GM21723 (cell line): ENCODE data around the gene RABGAP1L.
"Not testable (repeated sequence)": the region's sequence is repeated elsewhere in the genome, so short reads cannot be mapped to it uniquely, and the experiment has no call there.

Experiments
- ATAC-seq: cut with Tn5 transposase; IDR thresholded peaks from one replicate; pipeline ENCODE4 v1.9.1; 2021; ENCODE audit warnings: mild to moderate bottlenecking, moderate library complexity; ENCODE audit not compliant: unreplicated experiment

Gene RABGAP1L

GRCh38 chr1:174153085-174153824 lies 6.1 kb upstream of the RABGAP1L start:
- no peak for ATAC-seq

DNA sequence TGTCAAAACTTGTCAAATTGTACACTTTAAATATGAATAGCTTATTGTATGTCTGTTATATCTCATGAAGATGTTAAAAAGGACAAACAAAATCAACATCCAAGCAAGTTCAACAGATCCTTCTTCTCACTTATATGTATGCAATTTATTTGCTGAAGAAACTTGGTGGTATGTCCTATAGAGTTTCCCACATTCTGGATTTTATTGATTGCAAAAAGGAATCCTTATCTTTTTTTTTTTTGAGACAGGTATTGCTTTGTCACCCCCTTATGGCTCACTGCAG lies 5.6 kb upstream of the RABGAP1L start:
- no peak for ATAC-seq

GRCh38 chr1:174156437-174156836 lies 2.9 kb upstream of the RABGAP1L start:
- no peak for ATAC-seq

- peak; percentile 51 for ATAC-seq
Observed at GRCh38 chr1:174157157-174157806, 2.0 kb upstream of the RABGAP1L start.

- no peak for ATAC-seq
Observed at GRCh38 chr1:174158767-174159251, 511 bp upstream of the RABGAP1L start.

- peak; percentile 5 for ATAC-seq
Observed at GRCh38 chr1:174160109-174160473, 771 bp downstream of the RABGAP1L start.

DNA sequence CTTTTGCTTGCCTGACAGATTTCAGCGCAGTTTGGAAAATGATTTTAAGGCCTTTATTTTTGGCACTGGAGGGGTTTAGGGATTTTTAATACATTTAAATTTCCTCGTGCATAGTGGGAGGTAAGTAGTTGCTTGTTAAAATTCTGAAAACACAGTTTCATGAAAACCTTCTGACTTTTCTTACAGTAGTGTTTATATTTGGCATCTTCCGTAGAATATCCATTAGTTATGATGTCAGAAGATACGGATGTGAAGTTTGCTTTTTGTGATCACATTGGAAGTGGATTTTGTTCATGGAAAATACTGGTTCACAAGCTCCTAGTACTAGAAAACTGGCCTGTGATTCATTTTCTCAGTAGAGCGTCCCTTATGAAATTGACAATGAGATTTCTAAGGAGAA lies 1.3 kb downstream of the RABGAP1L start:
- ATAC-seq = no peak

DNA sequence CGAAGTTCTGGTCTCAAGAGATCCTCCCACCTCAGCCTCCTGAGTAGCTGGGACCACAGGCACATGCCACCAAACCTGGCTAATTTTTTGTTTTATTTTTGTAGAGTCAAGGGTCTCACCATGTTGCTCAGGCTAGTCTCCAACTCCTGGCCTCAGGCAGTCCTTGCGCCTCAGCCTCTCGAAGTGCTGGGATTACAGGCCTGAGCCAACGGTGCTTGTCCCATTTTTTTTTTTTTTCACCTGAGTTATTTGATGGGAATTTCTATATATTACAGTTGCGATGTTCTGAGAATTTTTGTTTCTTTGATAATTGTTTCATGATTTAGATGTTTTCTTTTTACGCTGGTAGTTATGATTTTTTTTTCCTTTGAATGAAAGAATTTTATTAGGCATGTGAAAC lies 2.5 kb downstream of the RABGAP1L start:
- no peak for ATAC-seq

- ATAC-seq = no peak
Observed at GRCh38 chr1:174164826-174165225, 5.5 kb downstream of the RABGAP1L start.

GRCh38 chr1:174165471-174166137 lies 6.3 kb downstream of the RABGAP1L start:
- ATAC-seq = no peak

GRCh38 chr1:174166530-174167264 lies 7.4 kb downstream of the RABGAP1L start:
- ATAC-seq = no peak

GRCh38 chr1:174167265-174167803 lies 8.0 kb downstream of the RABGAP1L start:
- ATAC-seq = peak; percentile 36

- ATAC-seq = no peak
Observed at GRCh38 chr1:174169342-174169741, 10.0 kb downstream of the RABGAP1L start.

DNA sequence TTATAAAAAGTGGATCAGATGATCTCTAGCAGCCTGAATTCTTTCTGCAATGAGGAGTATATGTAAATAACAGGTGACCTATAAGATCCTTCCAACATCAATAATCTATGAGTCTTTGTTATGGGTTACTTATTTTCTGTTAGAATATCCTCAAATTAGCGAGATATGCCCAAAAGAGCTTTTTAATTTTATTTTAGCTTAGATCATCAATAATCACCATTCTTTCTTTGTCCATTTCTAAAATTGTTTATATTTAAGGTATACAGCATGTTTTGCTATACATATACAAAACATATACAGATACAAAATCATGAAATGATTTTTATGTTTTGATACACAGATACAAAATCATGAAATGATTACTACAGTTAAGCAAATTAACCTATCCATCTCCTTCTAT lies 11.8 kb downstream of the RABGAP1L start:
- ATAC-seq = no peak

- ATAC-seq = no peak
Observed at GRCh38 chr1:174174461-174175329, 15.4 kb downstream of the RABGAP1L start.

DNA sequence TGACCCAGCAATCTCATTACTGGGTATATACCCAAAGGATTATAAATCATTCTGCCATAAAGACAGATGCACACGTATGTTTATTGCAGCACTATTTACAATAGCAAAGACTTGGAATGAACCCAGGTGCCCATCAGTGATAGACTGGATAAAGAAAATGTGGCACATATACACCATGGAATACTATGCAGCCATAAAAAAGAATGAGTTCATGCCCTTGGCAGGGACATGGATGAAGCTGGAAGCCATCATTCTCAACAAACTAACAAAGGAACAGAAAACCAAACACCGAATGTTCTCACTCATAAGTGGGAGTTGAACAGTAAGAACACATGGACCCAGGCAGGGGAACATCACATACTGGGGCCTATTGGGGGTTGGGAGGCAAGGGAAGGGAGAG lies 19.1 kb downstream of the RABGAP1L start:
- not testable (repeated sequence) for ATAC-seq

DNA sequence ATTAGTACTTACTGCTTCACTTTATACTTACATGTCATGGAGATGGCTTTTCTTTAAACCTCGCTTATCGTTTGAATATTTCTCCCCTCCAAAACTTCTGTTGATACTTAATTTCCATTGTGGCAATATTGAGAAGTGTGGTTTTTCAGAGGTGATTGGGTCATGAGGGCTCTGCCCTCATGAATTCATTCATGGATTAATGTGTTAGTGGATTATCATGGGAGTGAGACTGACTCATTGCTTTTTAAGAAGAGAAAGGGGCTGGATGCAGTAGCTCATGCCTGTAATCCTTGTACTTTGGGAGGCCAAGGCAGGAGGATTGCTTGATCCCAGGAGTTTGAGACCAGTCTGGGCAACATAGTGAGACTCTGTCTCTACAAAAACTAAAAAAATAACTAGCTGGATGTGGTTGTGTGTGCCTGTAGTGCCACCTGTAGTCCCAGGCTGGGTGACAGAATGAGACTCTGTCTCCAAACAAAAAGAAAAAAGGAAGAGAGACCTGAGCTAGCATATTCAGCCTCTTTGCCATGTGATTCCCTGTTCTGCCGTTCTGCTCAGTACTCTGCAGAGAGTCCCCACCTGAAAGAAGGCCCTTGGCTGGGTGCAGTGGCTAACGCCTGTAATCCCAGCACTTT lies 30.2 kb downstream of the RABGAP1L start:
- ATAC-seq = no peak

GRCh38 chr1:174190691-174191199 lies 31.4 kb downstream of the RABGAP1L start:
- ATAC-seq = no peak

GRCh38 chr1:174191349-174191862 lies 32.1 kb downstream of the RABGAP1L start:
- ATAC-seq = no peak
